A673 (cell line): ENCODE results near the gene PDE6D. TPM values are rescaled to one million over a fixed set of nuclear protein-coding genes. Genes with fewer than 3 reads are reported as not detected.

Experiments
- BruUV-seq: library from RNA; stranded (reverse); fragments of 400-500 nt; replicated peaks from 2 replicates; lab custom pipeline; 2021; lab: Mats Ljungman, UMichigan
- CTCF ChIA-PET: fragments of 300-600 bp; sonication (Branson Sonifier 250); formaldehyde crosslinking; loops from one replicate; lab custom pipeline; 2022; ENCODE audit warnings: antibody characterized with exemption; lab: Charles Lee
- POLR2A ChIA-PET: fragments of 300-600 bp; sonication (Branson Sonifier 250); formaldehyde crosslinking; loops from one replicate; lab custom pipeline; 2022; ENCODE audit warnings: antibody characterized with exemption; ENCODE audit not compliant: low non-redundant PET; lab: Charles Lee
- DNase-seq: peaks from one replicate; pipeline ENCODE4 v3.0.0-alpha.2; 2015; ENCODE audit warnings: low spot score
- H3K27ac ChIP-seq: fragments of 200-600 bp; sonication (generic); 2 replicates; pipeline ENCODE4 v1.5.1; 2016; ENCODE audit warnings: mixed run types, low read depth, mild to moderate bottlenecking, mixed read lengths, antibody characterized with exemption, low read length; ENCODE audit not compliant: poor library complexity, severe bottlenecking
- H3K27me3 ChIP-seq: fragments of 200-600 bp; sonication (generic); replicated peaks from 2 replicates; pipeline ENCODE4 v1.6.1; 2017; ENCODE audit warnings: mixed run types, low read depth, mild to moderate bottlenecking, mixed read lengths, antibody characterized with exemption, low read length; ENCODE audit not compliant: insufficient read depth, poor library complexity
- H3K36me3 ChIP-seq: fragments of 200-600 bp; sonication (generic); 2 replicates; pipeline ENCODE4 v1.6.1; 2016; ENCODE audit warnings: mixed run types, mild to moderate bottlenecking, mixed read lengths, antibody characterized with exemption, low read length; ENCODE audit not compliant: insufficient read depth, poor library complexity, severe bottlenecking
- H3K4me1 ChIP-seq: fragments of 200-600 bp; sonication (generic); 2 replicates; pipeline ENCODE4 v1.6.1; 2017; ENCODE audit warnings: mixed run types, mild to moderate bottlenecking, mixed read lengths, antibody characterized with exemption, low read length; ENCODE audit not compliant: insufficient read depth, poor library complexity, severe bottlenecking
- H3K4me3 ChIP-seq: fragments of 200-600 bp; sonication (generic); 2 replicates; pipeline ENCODE4 v1.5.1; 2016; ENCODE audit warnings: low read depth, mixed run types, mild to moderate bottlenecking, mixed read lengths, low read length; ENCODE audit not compliant: poor library complexity, severe bottlenecking
- H3K9me3 ChIP-seq: fragments of 200-600 bp; sonication (generic); 2 replicates; pipeline ENCODE4 v1.6.1; 2016; ENCODE audit warnings: mixed run types, low read depth, mild to moderate bottlenecking, mixed read lengths, antibody characterized with exemption, low read length; ENCODE audit not compliant: poor library complexity, severe bottlenecking
- EZH2 ChIP-seq: fragments of 200-600 bp; sonication (generic); IDR thresholded peaks from 2 replicates; pipeline ENCODE4 v1.6.1; 2017; ENCODE audit warnings: borderline replicate concordance, low read depth, mild to moderate bottlenecking, mixed read lengths, antibody characterized with exemption, low read length; ENCODE audit not compliant: poor library complexity, severe bottlenecking
- intact Hi-C: fragments of 100-400 bp; cut with micrococcal nuclease; formaldehyde crosslinking; loops from one replicate; pipeline ENCODE4 v1.10.0; 2022; ENCODE audit not compliant: unreplicated experiment
- total RNA-seq: library from RNA; stranded (reverse); gene quantifications from 2 replicates; pipeline ENCODE4 v1.2.3, GENCODE V29; 2021
- TF ChIP-seq, protein P1 (sequence below): fragments of 300-800, 200-600 bp; sonication (generic); conservative IDR thresholded peaks from 2 replicates; pipeline ENCODE4 v1.5.1; 2017; ENCODE audit warnings: low read depth, mild to moderate bottlenecking, antibody characterized with exemption, low read length, moderate library complexity, mixed read lengths

Gene PDE6D
- total RNA-seq, 1 experiment from 2014 or later, result 19.7 TPM

GRCh38 chr2:231682603-231683291, 98.3 kb downstream of the PDE6D start:
- CTCF ChIA-PET, result interaction anchor here (0.6 to 0.7 kb wide), 2 partner anchors 32 to 104 kb away, joined by 3 to 4 read pairs; partner anchors contain the start of gene COPS7B
- no peak overlapping the region for H3K4me3 ChIP-seq
- BruUV-seq, result no TSS peak
- POLR2A ChIA-PET, result no interaction called here
- H3K27me3 ChIP-seq, result no peaks in the 10 kb centered on the region
- no peak overlapping the region for H3K27ac ChIP-seq
- DNase-seq, result no peak
- no peak for TF ChIP-seq EZH2
- TF ChIP-seq, protein P1, sequence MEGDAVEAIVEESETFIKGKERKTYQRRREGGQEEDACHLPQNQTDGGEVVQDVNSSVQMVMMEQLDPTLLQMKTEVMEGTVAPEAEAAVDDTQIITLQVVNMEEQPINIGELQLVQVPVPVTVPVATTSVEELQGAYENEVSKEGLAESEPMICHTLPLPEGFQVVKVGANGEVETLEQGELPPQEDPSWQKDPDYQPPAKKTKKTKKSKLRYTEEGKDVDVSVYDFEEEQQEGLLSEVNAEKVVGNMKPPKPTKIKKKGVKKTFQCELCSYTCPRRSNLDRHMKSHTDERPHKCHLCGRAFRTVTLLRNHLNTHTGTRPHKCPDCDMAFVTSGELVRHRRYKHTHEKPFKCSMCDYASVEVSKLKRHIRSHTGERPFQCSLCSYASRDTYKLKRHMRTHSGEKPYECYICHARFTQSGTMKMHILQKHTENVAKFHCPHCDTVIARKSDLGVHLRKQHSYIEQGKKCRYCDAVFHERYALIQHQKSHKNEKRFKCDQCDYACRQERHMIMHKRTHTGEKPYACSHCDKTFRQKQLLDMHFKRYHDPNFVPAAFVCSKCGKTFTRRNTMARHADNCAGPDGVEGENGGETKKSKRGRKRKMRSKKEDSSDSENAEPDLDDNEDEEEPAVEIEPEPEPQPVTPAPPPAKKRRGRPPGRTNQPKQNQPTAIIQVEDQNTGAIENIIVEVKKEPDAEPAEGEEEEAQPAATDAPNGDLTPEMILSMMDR, result no peak
- intact Hi-C loops, result no loop called here
- H3K36me3 ChIP-seq, result no peaks in the 10 kb centered on the region
- no peaks in the 10 kb centered on the region for H3K9me3 ChIP-seq
- no peaks in the 10 kb centered on the region for H3K4me1 ChIP-seq

Other genes starting within 250 kb of the PDE6D start
- not detected in 2 replicates for gene TEX44, start 188.4 kb downstream of the PDE6D start, total RNA-seq
- gene PTMA, start 72.8 kb downstream of the PDE6D start, total RNA-seq, result 1,708 and 1,722 TPM in 2 replicates
- 64.1 and 66.5 TPM in 2 replicates for gene COPS7B, start 5.2 kb upstream of the PDE6D start, total RNA-seq
- not detected in 2 replicates for gene NPPC, start 145.1 kb upstream of the PDE6D start, total RNA-seq
- 38.7 and 45.1 TPM in 2 replicates for gene DIS3L2, start 180.4 kb upstream of the PDE6D start, total RNA-seq